ENCODE data around the gene GIMAP2. TPM values are rescaled to one million over a fixed set of nuclear protein-coding genes. Genes with fewer than 3 reads are reported as not detected.

GIMAP2 gene
- total RNA-seq, 3 donors from 2014 or later = 9.2 to 18.2 (median 10.7) TPM

GRCh38 chr7:150734254-150734653 is 48.7 kb downstream of the GIMAP2 start:
- TF ChIP-seq CTCF (IDR thresholded peaks at IDR 0.05) (no peak), POLR2A (IDR thresholded peaks at IDR 0.05) (no peak), POLR2AphosphoS5 (IDR thresholded peaks at IDR 0.05) (no peak)
- Histone ChIP-seq H3K27ac (no peak overlapping the region), H3K36me3 (no peaks in the 10 kb centered on the region), H3K4me1 (no peaks in the 10 kb centered on the region), H3K4me3 (no peak overlapping the region), H3K27me3 (no peaks in the 10 kb centered on the region), H3K9me3 (no peaks in the 10 kb centered on the region)
- intact Hi-C loops (cut with DNase I; ENCODE audit: low total_unique reads) = no loop called here
- DNase-seq (ENCODE audit: low spot score in 2 of 2) = no peak

- intact Hi-C loops (cut with DNase I; ENCODE audit: low total_unique reads) = no loop called here
- no peak for TF ChIP-seq POLR2A (IDR thresholded peaks at IDR 0.05)
- TF ChIP-seq POLR2AphosphoS5 (IDR thresholded peaks at IDR 0.05) = no peak
- TF ChIP-seq CTCF (IDR thresholded peaks at IDR 0.05) = no peak
- Histone ChIP-seq H3K36me3 (no peaks in the 10 kb centered on the region), H3K27me3 (no peaks in the 10 kb centered on the region), H3K4me3 (no peak overlapping the region), H3K9me3 (no peaks in the 10 kb centered on the region), H3K4me1 (no peaks in the 10 kb centered on the region), H3K27ac (peak overlapping the region in 1 of 2 donors; percentile 84)
- no peak for DNase-seq (ENCODE audit: low spot score in 2 of 2)
Measured at GRCh38 chr7:150735596-150736358, 50.3 kb downstream of the GIMAP2 start.

GRCh38 chr7:150736864-150737263 is 51.4 kb downstream of the GIMAP2 start:
- intact Hi-C loops (cut with DNase I; ENCODE audit: low total_unique reads) = no loop called here
- no peak for DNase-seq (ENCODE audit: low spot score in 2 of 2)

GRCh38 chr7:150737265-150738055 is 52.0 kb downstream of the GIMAP2 start, which contains the start of gene GIMAP5:
Gene GIMAP5 (plus strand): TSS chr7:150737418. CDS start chr7:150740885, 3,467 bp downstream.
- H3K36me3 ChIP-seq = no peaks in the 10 kb centered on the region
- no peak for TF ChIP-seq POLR2A (IDR thresholded peaks at IDR 0.05)
- intact Hi-C loops (cut with DNase I; ENCODE audit: low total_unique reads) = no loop called here
- H3K4me1 ChIP-seq = no peaks in the 10 kb centered on the region
- no peaks in the 10 kb centered on the region for H3K9me3 ChIP-seq
- peak within 1 kb of the TSS; percentile 40 to 68 (median 43) for H3K4me3 ChIP-seq
- H3K27me3 ChIP-seq = no peaks in the 10 kb centered on the region
- H3K27ac ChIP-seq = peak within 1 kb of the TSS; percentile 38 to 84
- no peak for DNase-seq (ENCODE audit: low spot score in 2 of 2)

More at GRCh38 chr7:150736864-150737263, 51.4 kb downstream of the GIMAP2 start:
- TF ChIP-seq CTCF (IDR thresholded peaks at IDR 0.05) (no peak), POLR2AphosphoS5 (IDR thresholded peaks at IDR 0.05) (no peak), POLR2A (IDR thresholded peaks at IDR 0.05) (no peak)
- Histone ChIP-seq H3K36me3 (no peaks in the 10 kb centered on the region), H3K9me3 (no peaks in the 10 kb centered on the region), H3K4me3 (peak overlapping the region; percentile 40 to 68 (median 43)), H3K27ac (peak overlapping the region; percentile 38 to 84), H3K4me1 (no peaks in the 10 kb centered on the region), H3K27me3 (no peaks in the 10 kb centered on the region)

GRCh38 chr7:150738092-150738491 is 52.6 kb downstream of the GIMAP2 start:
- DNase-seq (ENCODE audit: low spot score in 2 of 2) = no peak
- Histone ChIP-seq H3K36me3 (no peaks in the 10 kb centered on the region), H3K9me3 (no peaks in the 10 kb centered on the region), H3K4me3 (peak overlapping the region; percentile 40 to 68 (median 43)), H3K27me3 (no peaks in the 10 kb centered on the region), H3K4me1 (no peaks in the 10 kb centered on the region), H3K27ac (peak overlapping the region; percentile 1 to 84)
- no peak for TF ChIP-seq CTCF (IDR thresholded peaks at IDR 0.05)
- TF ChIP-seq POLR2A (IDR thresholded peaks at IDR 0.05) = no peak
- no peak for TF ChIP-seq POLR2AphosphoS5 (IDR thresholded peaks at IDR 0.05)
- intact Hi-C loops (cut with DNase I; ENCODE audit: low total_unique reads) = no loop called here
